Stimulated activated CD8-positive, alpha-beta memory T cell treated with anti-CD3 and anti-CD28 coated beads, Interleukin-12 subunit alpha, Interleukin-12 subunit beta, amount 100 ng/mL, for 24 hours (primary cell): Measurements from ENCODE around the gene OR2S2.
"Not testable (repeated sequence)": the region's sequence is repeated elsewhere in the genome, so short reads cannot be mapped to it uniquely, and the experiment has no call there.

Experiments used
- DNase-seq: peaks from one replicate; pipeline ENCODE4 v3.0.0-alpha.2; 2020; ENCODE audit errors: extremely low read depth

The OR2S2 gene

DNA sequence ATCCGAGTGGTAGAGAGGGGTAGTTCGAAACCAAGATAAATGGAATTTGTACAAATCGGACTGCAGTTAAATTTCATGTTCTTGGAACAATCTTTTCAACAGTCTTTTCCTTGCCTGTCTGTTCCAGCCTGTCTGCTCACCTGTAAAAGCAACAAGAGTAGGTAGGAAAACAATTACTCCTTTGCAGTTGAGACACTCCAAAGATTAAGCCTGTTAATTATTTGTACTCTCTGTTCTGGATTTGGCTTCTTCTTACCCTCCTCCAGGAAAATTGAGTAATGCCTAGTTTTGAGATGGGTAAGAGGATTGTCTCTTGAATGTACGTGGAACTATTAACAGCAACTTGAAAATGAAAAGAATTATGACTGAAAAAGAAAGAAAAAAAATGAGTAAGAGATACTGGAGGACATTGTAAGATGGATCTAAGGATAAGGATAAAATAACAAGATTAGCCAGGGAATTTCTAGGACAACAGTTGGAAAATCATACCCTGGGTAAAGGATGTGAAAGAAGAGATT lies 24.3 kb downstream of the OR2S2 start:
- no peak for DNase-seq

GRCh38 chr9:35932735-35933134 lies 25.2 kb downstream of the OR2S2 start:
- DNase-seq = no peak

DNA sequence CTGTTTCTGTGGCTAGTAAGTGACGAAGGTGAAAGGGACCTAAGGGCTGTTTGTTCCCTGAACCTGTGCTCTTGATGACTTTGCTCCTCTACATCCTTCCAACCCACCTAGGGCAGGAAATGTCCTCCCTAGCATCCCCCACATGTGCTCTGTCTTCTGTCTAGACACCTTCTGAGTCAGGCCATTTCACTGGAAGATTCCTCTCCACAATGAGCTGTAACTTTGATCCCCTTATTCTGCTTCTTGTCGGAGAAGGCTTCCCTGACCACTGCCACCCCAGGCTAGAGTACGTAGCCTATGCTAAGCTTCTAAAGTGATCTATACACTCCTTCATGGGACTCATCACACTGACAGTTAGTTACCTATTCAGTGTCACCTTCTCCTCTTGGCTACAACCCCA lies 27.0 kb downstream of the OR2S2 start:
- DNase-seq = no peak

- no peak for DNase-seq
These were observed 27.4 kb downstream of the OR2S2 start for GRCh38 chr9:35930521-35930920.

- no peak for DNase-seq
These were observed 28.6 kb downstream of the OR2S2 start for GRCh38 chr9:35929453-35929718.

DNA sequence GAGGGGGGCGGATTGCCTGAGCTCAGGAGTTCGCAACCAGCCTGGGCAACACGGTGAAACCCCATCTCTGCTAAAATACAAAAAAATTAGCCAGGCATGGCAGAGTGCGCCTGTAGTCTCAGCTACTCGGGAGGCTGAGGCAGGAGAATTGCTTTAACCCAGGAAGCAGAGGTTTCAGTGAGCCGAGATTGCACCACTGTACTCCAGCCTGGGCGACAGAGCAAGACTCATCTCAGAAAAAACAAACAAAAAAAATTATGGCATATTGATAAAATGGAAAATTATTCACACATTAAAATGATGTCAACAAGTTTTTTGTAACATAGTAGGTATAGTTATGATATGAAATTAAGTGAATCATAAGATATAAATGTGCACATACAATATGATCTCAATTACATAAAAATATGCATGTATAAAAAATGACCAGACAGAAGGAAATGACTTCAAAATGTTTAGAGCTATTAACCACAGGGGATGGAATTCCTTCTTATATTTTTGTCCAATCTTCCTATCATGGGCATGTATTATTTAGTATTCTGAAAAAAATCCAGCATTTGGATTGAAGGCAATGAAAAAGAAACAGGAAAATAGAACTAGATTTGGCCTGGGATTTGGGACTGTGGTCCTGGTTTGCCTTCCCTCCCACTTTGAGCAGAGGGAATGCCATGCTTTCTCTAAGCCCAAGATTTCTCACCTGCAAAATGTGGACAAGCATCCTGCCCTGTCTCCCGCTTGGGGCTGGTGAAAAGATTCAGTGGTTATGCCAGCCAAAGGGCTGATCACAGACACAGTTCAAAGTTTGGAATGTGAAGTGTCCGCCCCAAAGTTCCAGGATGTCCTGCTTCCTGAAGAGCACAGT lies 29.1 kb downstream of the OR2S2 start:
- no peak for DNase-seq

DNA sequence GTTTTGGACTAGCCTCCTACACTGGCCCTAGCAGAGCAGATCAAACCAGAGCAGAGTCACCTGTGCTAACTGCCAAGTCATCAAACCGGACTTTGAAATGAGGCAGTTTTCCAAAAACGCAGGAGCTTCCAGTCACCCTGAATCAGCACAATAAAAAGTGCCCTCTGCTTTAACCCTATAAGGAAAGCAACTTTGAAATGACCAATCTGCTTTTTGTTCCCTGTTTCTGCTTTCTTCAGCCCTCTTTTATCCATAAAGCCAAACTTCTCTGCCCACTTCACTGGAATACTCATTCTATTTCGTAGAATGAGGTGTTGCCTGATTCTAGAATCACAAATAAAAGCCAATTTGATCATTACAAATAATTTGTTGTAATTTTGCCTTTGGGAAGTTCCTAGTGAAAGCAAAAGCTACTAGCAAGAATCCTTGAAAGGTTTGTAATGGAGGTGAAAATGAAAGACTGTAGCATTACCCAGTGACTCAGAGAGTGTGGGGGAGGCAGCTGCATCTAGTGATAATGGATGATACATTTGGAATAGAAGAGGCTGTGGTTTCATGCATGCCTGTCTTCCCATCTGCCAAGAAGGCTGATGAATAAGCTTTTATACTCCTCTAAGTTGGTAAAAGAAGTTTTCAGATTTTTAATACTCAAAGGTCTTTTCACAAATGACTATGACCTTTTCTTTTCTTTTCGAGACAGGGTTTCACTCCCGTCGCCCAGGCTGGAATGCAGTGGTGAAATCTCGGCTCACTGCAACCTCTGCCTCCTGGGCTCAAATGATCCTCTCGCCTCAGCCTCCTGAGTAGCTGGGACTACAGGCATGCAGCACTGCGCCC lies 33.8 kb downstream of the OR2S2 start:
- no peak for DNase-seq

DNA sequence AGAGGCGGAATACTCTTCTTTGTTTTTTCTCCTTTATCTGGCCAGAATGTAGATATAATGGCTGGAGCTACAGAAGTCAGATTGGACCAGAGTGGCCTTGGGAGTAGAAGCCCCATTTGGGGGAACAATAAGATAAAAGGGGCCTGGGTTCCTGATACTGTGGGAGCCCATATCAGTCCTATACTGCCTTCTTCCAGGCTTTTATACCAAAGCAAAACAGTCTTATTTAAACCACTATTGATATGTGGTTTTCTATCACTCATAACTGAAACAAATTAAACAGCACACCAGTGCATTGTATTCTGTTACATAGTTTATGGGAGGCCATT lies 34.4 kb downstream of the OR2S2 start:
- no peak for DNase-seq

DNA sequence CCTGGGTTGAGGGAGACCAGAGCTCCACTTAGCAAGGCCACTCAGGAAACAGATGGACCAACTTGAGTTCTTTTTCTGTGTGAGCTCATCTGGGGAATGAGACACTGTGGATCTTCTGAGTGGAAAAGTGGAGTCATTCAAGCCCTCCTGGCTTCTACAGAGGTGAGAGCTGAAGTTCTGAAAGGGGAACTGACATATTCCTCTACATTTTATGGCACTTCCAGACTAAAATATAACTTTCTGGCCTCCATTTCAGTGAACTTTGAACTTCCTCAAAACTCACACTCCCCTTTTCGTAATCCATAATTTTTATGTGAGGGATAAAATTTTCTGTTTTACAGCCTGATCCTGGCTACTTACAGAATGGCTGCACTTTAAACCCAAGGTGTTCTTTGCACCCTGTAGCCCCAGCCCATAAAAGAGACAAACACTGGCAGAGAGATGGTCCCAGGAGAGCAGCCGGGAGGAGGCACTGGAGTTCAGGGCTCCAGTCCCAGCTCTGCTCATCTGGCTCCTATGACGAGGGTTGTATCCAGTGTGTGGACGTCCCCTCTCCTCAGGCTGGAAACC lies 37.8 kb downstream of the OR2S2 start:
- DNase-seq = no peak

DNA sequence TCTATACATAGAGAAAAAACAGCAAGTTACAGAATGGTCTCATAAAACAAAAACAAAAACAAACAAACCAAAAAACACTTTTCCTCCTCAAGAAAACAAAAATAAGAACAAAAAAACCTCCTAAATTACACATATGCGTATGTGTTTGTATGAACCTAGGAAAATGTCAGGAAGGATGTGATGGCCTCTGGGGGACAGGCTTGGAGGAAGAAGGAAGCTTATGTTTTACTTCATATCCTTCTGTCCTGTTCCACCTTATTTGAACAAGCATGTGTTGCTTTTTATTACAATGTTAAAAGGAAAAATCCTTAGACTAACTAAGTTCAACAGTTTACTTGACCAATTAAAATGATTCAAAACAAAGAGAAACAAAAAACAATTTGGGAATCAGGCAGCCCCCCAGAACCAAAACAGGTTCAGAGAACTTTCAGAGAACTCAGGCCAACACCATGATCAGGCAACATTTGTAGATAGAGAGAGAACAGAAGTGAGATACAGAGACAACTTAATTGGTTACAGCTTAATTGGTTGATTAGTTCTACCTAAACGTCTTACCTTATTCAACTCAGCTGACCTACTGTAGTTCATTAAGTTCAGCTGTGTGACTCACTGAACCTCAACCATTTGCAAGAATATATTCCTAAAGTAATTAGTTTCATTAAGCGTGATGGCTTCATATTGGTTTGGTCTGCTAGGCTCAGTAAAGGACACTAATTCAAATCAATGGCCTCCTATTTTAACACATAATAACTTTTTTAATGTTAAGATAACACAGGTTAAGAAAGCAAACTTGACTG lies 38.5 kb downstream of the OR2S2 start:
- no peak for DNase-seq

GRCh38 chr9:35918780-35919179 lies 39.2 kb downstream of the OR2S2 start:
- DNase-seq = no peak

DNA sequence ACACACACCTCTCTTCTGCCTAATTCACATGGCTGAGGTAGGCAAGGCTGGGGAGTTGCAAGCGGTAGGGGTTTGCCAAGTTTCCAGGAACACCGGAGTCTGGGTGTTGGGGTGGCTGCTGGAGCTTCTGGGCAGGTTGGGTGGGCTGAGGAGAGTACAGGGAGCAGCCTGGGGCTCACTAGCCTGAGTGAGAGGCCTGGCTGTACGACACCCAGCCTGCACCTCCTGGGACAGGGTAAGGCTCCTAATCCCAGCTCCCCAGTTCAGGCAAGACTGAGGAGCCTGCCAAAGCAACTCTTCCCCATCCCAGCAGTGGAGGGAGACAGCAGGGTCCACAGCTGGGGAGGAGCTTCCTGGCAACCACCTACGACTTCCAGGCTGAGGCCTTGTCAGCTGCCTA lies 40.7 kb downstream of the OR2S2 start:
- no peak for DNase-seq

DNA sequence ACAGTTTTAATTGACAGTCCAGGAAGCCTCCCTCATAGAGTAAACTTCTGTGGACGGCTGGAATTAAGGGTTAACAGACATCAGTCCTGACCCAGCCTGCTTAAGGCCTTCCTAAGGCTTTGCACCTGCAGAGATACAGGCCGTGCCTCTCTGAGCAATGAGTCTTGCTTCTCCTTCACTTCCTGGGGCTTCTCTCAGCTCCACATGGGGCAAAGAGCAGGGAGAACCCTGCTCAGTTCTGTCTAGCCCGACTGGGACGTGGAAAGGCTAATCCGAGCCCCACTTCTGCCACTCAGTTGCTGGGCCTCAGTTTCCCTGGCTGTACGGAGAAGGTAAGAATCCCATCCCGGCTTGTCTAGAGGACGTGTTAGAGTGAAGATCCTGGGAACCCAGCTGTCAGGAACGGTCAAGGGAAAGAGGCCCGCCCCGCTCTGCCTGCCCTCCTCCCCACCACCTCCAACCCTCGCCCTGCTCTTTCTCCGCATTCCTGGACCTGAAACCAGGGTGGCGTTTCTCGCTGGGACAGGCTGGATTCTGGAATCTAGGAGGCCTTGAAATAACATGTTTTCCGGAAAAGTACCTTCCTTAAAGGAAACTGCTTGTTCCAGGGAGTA lies 42.2 kb downstream of the OR2S2 start:
- DNase-seq = no peak

GRCh38 chr9:35914301-35914807 lies 43.6 kb downstream of the OR2S2 start:
- DNase-seq = no peak

DNA sequence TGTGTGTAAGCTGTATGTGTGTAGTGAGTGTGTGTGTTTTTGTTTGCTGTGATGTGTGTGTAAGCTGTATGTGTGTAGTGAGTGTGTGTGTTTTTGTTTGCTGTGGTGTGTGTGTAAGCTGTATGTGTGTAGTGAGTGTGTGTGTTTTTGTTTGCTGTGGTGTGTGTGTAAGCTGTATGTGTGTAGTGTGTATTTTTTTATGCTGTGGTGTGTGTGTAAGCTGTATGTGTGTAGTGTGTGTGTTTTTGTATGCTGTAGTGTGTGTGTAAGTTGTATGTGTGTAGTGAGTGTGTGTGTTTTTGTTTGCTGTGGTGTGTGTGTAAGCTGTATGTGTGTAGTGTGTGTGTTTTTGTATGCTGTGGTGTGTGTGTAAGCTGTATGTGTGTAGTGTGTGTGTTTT lies 44.5 kb downstream of the OR2S2 start:
- not testable (repeated sequence) for DNase-seq

GRCh38 chr9:35912791-35913400 lies 45.1 kb downstream of the OR2S2 start:
- no peak for DNase-seq

DNA sequence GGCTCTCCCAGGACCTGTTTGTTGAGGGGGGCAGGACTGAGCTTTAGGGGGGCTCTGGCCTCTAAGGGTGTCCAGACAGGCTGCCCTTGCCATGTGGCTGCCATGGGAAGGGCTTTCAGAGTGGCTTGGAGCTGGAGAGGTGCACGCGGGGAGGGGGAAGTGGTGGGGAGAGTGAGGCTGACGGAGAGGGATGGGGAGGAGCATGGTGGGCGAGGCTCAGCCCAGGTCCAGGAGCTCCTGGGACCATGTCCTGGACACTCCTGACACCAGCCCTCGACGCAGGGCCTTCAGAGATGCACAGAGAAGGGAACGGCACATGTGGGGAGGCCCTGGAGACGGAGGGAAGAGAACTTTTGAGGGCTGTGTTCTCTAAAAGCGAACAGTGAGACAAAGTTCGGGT lies 46.3 kb downstream of the OR2S2 start:
- DNase-seq = no peak

DNA sequence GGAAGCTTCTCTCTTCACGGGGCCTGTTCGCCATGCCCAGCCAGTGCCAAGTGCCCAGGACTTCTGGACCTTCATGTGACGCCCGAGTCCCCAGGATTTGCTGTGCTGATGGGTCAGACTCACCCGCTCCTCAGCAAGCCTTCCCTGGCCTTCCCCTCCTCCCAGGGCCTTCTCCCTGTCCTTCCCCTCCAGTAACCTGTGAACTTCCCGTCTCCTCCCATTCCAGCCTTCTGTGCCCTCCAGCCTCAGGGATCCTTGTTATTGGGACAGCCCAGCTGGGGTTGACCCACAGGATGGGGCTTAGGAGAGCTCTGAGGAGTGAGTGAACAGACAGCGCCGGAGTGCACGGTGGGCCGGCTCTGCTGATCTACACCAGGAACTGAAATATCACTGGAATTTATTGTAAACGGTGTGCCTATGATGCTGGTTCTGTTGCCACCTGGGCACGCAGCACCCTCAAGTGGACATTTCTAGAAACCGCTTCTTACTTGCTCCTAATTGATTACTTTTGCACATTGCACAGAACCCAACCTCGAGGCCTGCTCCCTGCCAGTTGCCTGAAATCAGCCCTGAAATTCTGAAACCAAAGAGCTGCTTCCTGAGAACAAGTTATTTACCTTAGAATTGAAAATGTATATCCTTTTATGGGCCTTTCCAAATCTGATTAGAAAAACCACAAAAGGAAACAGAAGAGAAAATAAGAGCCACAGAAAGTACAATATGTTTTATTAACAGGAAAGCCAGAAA lies 47.2 kb downstream of the OR2S2 start:
- DNase-seq = no peak

DNA sequence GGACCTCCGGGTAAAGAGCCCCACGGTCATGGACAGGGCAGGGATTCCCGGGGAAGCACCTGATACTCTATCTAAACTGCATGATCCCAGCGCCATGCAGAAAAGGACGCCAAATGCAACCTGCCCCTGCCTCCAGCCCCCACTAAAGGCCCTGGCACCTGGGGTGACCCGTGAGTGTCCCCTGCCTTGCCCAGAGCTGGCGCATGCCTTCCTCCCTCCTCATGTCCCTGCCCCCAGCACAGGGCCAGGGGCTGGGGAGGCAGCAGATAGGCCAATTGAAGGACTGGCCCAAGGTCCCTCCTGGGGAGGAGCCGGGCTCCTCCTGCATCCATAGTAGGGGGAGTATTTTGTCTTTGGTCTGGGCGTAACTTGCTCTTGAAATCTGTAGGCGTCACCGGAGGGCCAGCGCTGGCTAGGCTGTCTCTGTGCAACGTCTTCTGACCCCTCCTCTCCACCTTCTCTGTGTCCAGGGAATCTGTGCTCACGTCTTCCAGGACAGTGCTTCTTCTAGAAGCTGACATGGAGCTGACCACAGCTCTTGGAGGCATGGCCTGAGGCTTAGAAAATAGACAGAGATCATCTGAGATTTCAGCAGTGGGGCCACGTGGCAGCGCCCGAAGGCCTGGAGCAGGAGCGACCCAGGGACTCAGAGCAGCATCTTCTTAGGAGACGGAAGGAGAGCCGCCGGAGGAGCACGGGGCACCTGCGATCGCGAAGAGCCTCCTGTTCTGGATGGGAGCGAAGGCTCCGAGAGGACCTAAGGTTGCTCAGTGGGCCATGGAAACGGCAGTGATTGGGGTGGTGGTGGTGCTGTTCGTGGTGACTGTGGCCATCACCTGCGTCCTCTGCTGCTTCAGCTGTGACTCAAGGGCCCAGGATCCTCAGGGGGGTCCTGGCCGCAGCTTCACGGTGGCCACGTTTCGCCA lies 48.0 kb downstream of the OR2S2 start:
- DNase-seq = no peak
